Lower leg skin (tissue), 4 donors: ENCODE results near the gene C16orf78. TPM values are rescaled to one million over a fixed set of nuclear protein-coding genes. Genes with fewer than 3 reads are reported as not detected.

ENCODE experiments used
- DNase-seq, 2 donors: peaks; one replicate each; pipeline ENCODE4 v3.0.0-alpha.2; 2019; ENCODE audit warnings: low spot score in 2 of 2
- H3K4me3 ChIP-seq: fragments of 200-600 bp; sonication (generic); 2 replicates; pipeline ENCODE4 v1.5.1; 2017; ENCODE audit warnings: mild to moderate bottlenecking, low read depth; ENCODE audit not compliant: poor library complexity, severe bottlenecking
- POLR2A ChIP-seq, 2 donors: fragments of 450-650 bp; IDR thresholded peaks; one replicate each; pipeline ENCODE4 v1.6.1; 2016 to 2017; ENCODE audit warnings: antibody characterized with exemption in 2 of 2, mild to moderate bottlenecking in 1 of 2, moderate library complexity in 1 of 2
- WGBS, 2 donors: methylation state at CpG; one replicate each; pipeline ENCODE4 v1.1.5; 2018; 5-methylcytosine and 5-hydroxymethylcytosine counted together
- intact Hi-C: fragments of 100-400 bp; cut with DNase I; formaldehyde crosslinking; loops from one replicate; pipeline ENCODE4 v1.15.0; 2023; ENCODE audit warnings: low total_unique reads
- total RNA-seq, 4 donors: library from RNA; depleted of rRNA; stranded (reverse); fragments of >200 nt; gene quantifications; one replicate each; pipeline ENCODE4 v1.1.0, GENCODE V29; 2016
- TF ChIP-seq, protein P1 (sequence below), 3 donors: fragments of 450-650 bp; IDR thresholded peaks; one replicate each; pipeline ENCODE4 v1.5.1; 2016; ENCODE audit warnings: antibody characterized with exemption in 3 of 3, mild to moderate bottlenecking in 3 of 3, moderate library complexity in 2 of 3

C16orf78 gene
- total RNA-seq, 4 donors from 2014 or later: not detected

DNA sequence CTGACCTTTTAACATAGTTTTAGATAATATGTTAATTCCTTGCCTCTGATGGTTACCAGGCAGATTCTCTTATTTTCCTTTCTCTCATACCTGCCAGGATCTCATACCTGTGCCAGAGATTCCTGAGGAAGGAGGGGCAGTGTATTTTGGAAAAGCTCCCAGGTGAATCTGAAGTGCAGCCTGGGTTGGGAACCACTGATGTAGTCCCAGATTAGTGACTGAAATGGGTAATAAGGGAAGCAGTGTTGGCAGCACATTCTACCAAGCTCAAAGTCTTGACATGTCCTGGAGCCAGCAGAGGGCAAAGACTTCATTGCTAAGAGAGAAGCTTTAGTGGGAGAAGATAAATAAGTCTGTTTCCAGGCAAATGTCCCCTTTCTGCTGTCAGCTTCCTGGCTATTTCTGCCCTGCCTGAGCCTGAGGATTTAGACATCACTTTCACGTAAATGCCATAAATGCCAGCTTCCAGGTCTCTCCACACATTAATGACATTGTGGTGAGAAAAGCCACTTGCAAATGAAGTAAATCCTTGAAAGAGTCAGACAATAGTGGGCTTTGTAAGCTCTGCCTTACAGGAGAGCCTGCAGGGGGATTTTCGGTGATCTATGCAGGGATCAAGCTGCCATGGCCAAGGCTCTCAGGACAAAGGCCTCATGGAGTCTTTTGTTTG is 40.9 kb upstream of the C16orf78 start:
- DNase-seq: peak in 1 of 2 donors; percentile 21
- WGBS, 2 donors: 44 to 47% methylated on average over 2 of the region's 2 CpGs
- intact Hi-C loops: no loop called here
- H3K4me3 ChIP-seq: no peak overlapping the region
- TF ChIP-seq, protein P1, sequence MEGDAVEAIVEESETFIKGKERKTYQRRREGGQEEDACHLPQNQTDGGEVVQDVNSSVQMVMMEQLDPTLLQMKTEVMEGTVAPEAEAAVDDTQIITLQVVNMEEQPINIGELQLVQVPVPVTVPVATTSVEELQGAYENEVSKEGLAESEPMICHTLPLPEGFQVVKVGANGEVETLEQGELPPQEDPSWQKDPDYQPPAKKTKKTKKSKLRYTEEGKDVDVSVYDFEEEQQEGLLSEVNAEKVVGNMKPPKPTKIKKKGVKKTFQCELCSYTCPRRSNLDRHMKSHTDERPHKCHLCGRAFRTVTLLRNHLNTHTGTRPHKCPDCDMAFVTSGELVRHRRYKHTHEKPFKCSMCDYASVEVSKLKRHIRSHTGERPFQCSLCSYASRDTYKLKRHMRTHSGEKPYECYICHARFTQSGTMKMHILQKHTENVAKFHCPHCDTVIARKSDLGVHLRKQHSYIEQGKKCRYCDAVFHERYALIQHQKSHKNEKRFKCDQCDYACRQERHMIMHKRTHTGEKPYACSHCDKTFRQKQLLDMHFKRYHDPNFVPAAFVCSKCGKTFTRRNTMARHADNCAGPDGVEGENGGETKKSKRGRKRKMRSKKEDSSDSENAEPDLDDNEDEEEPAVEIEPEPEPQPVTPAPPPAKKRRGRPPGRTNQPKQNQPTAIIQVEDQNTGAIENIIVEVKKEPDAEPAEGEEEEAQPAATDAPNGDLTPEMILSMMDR (IDR thresholded peaks at IDR 0.05): no peak
- no peak for TF ChIP-seq POLR2A (IDR thresholded peaks at IDR 0.05)

DNA sequence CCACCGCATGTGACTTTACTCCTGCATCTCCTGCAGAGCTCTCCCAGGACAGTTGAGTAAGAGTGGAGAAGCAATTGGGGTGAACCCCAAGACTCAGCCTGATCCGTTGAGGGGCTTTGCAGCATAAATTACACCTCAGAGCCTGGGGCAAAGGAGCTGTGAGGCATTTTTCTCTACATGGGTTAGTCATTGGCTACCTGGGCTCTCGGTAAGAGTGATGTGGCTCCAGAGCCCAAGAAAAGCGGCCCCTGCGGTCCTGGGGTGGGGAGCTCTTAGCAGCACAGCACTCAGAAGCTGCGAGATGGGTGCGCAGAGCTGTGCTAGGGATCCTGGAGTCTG is 40.4 kb upstream of the C16orf78 start:
- WGBS, 2 donors: 69 to 82% methylated on average over 6 to 7 of the region's 7 CpGs
- no peak for DNase-seq
- intact Hi-C loops: no loop called here
- H3K4me3 ChIP-seq: no peak overlapping the region
- no peak for TF ChIP-seq POLR2A (IDR thresholded peaks at IDR 0.05)
- TF ChIP-seq, protein P1 (IDR thresholded peaks at IDR 0.05): no peak

DNA sequence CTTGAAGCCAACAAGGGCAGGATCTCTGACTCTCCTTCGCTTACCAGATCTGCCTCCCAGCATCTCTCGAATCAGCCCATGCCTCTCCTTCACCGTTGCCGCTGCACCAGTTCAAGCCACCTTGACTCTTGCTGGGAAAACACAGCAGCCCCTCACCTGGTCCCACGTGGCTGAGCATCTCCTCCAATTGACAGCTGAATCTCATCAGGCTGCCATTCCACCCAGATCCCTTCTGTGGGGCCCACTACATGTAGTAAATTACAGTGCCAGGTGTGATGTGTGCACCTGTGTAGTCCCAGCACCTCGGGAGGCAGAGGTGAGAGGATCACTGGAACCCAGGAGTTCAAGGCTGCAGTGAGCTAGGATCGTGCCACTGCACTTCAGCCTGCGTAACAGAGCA is 37.8 kb upstream of the C16orf78 start:
- DNase-seq: peak in 1 of 2 donors; percentile 32
- intact Hi-C loops: no loop called here
- H3K4me3 ChIP-seq: no peak overlapping the region
- TF ChIP-seq, protein P1 (IDR thresholded peaks at IDR 0.05): no peak
- TF ChIP-seq POLR2A (IDR thresholded peaks at IDR 0.05): no peak
- WGBS, 2 donors: 56 to 76% methylated on average over 7 to 8 of the region's 8 CpGs

DNA sequence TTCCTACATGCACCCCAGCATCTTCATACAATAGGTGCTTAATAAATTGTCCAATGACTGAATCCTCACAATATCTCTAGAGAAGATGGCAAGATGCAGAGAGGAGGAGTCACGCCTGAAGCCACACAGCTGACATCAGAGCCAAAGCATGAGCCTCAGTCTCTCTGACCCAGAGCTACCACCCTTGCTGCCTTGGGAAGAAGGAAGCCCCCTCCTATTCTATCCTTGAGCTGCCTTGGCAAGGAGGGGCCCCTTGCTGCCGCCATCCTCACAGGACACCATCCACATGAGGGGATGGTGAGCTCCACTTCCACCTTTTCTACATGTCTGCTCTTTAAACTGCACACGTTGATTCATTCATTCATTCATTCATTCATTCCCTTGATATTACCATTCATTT is 37.0 kb upstream of the C16orf78 start:
- WGBS, 2 donors: 77 to 80% methylated on average over 3 of the region's 3 CpGs
- intact Hi-C loops: no loop called here
- H3K4me3 ChIP-seq: no peak overlapping the region
- no peak for TF ChIP-seq POLR2A (IDR thresholded peaks at IDR 0.05)
- TF ChIP-seq, protein P1 (IDR thresholded peaks at IDR 0.05): no peak
- peak in 1 of 2 donors; percentile 21 for DNase-seq

DNA sequence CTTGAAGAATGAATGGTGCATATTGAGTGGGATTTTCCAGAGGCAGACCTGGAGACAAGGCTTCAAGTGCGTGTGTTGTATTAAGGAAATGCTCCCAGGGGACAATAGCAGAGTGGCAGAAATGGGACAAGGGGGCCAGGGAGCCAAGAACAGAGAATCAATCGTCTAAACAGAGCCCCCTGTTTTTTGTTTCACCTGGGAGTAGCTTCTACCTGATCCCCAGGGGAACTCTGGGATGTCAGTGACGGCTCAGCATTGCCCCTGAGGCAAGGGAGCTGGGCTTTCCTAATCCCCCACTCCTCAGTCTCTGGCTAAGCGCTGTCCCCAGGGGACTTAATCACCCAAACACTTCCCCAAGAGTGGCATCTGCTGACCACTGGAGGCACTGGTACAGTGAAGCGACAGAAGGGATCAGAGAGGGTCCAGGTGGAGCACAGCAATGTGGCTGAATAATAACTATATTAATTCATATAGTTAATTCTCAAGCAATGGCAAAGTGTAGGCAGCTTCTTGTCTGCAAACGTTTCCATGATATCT is 35.7 kb upstream of the C16orf78 start:
- intact Hi-C loops: no loop called here
- 42 to 50% methylated on average over 6 of the region's 6 CpGs for WGBS, 2 donors
- peak in 1 of 2 donors; percentile 37 for DNase-seq

More for the DNA sequence above, 35.7 kb upstream of the C16orf78 start:
- no peak overlapping the region for H3K4me3 ChIP-seq
- no peak for TF ChIP-seq POLR2A (IDR thresholded peaks at IDR 0.05)
- TF ChIP-seq, protein P1 (IDR thresholded peaks at IDR 0.05): no peak
